ELF-1 (cell line): ENCODE data around the gene ARGLU1.
A peak's percentile ranks its signal among the peaks of the same experiment; 100 is the strongest.

Experiments
- DNase-seq: peaks from one replicate; pipeline ENCODE4 v3.0.0-alpha.2; 2016; ENCODE audit warnings: low read depth, low spot score

Gene ARGLU1

DNA sequence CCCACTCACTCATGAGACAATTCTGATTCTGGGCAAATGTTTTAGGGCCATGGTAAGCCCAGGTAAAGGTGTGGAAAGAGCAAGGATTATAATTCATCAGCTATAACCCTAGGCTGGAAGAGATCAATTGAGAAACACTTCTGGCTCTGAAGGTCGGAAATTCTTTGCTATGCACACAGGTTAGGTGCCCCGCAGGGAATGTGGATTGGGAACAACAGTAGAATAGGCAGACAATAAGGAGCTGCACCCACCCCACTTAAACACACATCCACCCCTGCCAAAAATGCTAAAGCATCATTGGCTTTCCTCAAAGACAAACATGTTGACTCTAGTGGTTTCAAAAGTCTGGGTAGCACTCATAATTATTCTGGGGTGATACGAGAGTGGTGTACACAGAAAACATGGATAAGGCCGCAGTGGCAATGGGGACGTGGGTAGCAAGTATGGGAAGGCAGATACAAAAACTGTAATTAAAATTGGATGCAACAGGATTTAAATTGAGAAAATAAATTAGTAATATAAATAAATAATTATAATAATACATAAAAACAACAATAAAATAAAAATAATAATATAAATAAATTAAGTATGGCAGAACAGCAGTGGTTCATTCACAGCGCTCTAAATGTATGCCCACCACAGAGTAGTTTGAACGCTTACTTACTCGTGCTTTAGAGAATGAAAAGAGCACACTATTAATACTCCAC lies 41.0 kb downstream of the ARGLU1 start:
- DNase-seq: peak; percentile 55

DNA sequence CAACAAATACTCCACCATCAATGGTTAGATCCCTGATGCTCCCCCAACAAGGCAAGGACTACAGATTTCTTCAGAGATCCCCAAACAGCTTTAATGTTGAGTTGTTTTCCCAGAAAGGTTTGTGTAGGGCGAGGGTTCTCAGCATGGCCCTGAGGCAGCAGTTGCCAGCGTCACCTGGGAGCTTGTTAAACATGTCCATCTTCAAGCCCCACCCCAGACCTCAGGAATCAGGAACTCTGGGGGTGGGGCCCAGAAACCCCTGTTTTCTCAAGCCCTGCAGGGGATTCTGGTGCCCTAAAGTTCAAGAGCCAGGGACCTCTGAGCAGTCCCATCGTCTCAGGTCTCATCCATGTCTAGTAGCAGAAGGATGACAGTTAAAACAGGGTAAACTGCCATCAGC lies 42.1 kb downstream of the ARGLU1 start:
- peak; percentile 66 for DNase-seq

DNA sequence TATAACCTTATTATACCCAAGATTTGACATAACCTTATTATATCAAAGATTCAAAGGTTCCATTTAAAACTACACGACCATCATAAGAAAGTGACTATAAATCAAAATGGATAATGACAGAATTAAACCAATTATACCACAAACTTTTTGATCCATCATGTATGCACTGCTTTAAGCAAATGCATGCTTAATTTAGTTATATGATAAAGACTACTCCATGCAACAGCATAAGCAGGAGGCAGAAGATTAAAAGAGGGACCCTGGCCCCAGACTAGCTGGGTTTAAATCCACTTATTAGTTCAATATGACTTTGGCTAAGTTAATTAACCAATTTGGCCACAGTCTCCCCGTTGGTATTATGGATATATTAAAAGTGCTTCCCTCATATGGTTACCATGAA lies 43.8 kb downstream of the ARGLU1 start:
- DNase-seq: no peak

DNA sequence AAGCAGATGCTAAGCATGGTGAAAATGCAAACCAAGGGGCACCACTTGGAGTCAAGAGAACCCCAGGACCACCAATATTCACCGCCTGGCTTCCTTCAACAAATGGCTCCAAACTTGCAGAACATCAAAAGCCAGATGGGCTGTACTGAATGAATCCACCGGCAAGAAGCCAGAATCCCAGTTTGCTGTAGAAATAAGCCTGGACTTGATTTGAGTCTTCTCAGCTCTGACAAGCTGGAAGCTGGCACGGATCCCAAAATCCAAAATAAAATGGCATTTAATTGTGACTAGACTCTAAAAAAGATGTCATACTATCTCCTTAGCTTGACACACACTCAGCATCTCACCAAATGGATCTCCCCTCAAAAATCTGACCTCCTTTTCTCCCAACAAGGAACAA lies 44.4 kb downstream of the ARGLU1 start:
- DNase-seq: no peak

DNA sequence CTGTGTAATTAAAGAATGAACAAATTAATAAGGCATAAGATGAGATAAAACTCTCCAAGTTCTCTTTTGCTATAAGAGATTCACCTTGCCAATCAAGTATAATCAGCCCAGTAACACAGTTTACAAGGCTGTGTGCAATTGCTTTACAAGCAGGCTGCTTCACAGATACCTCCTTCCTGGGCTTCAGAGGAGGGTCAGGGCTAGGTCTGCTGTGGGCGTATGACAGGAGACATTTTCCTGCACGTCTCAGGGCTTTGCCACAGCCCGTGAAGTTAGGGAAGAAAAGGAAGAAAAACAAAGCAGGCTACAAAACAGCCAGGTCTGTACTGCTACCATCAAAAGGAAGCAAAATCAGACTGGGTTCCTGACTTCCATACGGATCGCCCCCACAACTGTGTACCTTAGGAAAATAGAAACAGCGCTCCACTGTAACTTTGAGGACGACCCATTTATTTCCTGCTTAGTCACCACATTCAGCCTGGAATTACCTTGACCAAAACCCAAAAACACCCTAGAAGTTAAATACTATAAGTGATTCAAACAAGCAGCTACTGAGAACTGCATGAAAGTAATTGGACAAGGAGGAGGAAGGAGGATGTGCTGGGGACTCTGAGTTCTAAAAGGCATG lies 44.9 kb downstream of the ARGLU1 start:
- peak; percentile 33 for DNase-seq

DNA sequence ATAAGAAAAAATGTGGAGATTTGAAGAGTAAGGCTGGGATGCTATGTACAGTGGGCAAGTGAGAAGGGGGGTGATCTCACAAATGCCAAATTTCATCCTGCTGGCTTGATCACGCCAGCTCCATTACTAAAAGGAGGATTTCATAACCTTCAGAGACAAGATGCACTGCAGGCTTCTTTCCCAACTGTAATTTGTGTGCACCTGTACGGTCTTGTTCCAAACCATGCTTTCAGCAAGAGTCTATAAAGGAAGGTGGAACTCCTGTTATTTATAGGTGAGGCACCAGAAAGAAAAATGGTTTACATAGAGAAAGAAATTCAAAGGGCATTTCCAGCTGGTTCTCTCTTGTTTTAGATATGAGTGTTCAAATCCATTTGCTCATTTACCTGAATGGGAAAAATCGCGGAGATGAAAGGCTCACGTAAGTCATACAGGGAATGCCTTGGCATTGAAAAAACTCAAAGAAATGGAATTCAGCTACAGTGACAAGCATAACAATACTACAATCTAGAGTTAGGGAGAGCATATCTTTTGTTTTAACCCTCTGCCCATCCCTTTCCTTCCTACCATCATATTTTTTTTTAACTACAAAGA lies 45.7 kb downstream of the ARGLU1 start:
- DNase-seq: no peak

DNA sequence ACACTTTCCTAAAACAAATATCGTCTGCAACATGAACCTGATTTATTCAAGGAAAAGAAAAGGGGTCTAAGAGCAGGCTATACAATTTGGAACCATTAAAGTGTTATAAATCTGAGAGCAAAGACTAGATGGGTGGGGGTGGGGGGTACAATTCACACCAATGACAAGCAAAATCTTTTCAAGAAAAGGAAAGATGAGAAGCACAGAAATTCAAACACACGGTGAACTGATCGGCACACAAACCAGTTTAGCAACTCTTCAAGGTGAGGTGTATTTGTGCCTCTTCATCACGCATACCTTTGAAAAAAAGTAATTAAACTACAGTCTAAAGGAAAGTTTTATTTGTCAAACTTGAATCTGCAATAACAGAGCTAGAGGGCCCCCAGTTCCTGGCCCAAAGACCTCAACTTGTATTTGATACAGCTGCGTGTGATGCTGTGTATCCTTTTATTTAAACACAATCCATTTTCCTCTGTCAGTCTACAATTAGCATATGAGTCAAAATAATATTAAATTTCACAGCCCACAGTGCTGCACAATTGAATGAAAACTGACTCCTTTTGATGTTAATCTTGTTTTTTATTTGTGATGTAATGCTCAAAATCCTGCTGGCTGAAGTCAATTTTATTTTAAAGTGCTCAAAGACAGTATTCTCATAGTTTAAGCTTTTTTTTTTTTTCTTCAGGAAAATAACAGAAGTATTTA lies 46.7 kb downstream of the ARGLU1 start:
- DNase-seq: no peak

DNA sequence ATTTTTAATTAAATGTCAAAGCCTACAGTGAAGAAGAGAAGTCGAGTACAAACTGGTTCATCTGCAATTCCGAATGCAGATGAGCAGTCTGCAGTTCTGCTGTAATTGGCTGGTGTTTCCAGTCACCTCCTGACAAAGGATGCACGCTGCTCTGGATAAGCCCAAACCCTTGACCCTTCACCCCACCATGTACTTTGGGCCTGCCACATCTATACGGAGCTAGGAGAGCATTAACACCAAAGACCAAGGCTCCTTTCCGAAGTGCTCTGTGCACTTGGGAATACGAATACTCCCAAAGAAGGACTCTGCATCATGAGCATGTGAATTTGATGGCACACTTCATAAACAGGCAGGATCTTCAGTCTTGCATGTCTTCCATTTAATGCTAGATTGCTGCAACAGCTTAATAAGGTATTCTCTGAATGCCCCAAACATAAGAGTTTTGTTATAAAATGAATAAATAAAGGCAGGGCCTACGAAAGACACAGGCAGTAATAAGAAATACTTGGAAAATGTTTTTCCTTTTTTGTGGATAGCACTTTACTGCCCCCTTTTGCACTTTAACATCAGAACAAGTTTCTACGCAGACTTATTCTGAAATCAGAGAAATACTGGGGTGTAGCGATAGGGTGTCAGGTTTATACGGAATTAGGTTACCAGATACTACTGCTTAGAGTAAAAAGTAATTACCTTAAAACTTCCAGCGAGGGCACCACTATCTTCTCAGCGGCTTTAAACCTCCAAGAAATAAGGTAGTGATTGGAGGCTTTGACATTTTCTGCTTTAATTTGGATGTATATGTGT lies 47.5 kb downstream of the ARGLU1 start:
- peak; percentile 47 for DNase-seq

DNA sequence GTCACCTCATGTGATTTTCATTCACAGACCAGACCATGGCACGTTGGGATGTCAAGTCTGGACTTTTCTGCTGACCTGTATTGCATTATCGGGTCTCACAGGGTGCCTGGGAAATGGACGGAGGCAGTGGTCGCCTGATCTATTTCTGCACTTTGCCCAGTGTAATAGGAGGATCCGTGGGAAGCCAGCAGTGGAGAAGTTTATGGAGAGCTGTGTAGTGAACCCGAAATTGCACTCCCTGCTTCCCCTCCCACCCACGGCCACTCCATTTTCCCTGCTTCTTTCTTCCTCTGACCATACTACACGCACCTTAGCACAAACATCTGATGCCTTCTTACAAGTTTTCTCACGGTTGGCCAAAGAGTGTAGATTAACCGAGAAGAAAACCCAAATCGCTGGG lies 49.4 kb downstream of the ARGLU1 start:
- DNase-seq: no peak

DNA sequence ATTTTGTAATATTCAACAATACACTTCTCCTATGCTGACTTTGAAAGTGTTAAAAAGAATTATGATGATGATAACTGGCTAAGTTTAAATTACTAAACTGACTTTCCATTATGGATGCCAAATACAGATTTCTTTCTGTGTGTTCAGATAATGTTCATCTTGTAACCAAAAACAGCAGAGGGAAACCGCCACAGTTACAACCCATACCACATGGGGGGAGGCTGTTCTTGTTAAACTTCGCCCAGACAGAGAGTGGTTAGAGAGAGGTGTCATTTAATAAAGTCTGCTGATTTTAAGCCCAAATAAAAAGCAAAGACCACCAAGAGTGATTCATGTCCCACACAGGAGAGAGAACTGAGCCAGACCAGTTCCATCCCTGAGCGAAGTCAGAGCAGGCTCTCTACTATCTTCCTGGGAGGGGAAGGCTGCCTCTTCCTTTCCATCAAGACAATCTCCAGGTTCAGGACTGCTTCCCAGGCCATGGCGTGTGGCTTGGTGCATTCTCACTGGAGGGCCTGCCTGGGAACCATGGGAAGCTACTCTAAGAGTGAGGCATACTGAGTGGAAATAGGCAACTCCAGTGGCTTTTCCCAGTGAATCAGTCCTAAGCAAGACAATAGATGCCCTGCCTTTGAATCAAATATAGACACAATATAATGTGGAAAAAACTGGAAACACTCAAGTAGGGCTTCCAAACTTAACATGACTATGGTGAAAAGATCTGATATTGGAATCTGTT lies 50.7 kb downstream of the ARGLU1 start:
- DNase-seq: no peak

DNA sequence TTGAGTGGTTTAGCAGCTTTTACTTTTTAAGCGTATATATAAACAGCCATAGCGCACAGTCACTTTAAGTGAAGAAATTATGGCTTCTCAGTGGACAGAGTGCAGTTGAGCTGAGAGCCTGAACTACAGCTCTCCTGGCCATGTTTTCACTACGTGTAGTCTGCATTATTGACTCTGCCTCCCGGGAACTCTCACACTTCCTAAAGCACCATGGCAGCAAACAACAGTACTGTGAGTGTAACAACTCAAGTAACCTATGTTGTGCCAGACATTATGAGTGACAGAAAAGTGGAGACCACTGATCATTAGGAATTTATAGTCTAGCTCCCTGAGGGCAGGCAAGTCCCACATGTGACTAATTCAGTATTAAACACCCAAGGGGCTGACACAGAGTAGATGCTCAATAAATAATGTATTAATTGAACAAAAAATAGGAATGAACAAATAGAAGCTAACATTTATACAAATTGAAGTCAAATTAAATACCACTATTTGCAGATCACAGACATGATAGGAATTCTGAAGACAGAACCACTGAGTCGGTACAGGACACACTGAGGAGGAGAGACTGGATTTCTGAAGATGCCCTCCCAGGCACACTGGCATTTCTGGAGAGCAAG lies 52.2 kb downstream of the ARGLU1 start:
- DNase-seq: no peak

DNA sequence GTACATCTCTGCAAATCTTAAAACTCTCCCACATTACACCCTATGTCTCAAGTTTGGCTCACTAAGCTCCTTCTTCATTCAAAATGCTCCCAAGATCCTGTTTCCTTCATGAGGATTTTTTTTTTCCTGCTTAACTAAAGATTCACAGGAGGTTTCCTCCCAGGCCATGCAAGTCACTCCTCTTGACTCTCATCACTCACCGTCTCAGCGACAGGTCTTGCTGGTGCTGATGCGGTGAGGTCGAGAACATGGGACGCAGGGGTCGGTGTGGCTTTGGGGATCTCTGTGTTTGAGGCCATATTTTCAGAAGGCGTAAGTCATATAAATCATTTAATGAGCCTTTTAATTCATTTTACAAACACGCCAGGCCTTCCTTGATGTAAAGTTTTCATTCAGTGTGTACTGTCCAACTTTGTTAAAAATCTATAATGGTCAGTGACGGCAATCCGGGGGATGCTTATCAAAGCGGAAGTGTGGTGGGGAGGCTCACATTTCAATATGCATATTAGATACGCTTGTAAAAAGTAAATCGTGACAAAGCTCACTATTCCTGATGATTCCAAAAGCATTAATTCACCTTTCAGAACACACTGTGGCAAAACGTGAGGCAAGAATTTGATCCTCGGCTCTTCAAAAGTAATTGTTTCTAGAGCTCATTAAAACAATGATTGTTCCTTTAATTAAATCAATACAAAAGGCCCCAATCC lies 52.9 kb downstream of the ARGLU1 start:
- peak; percentile 59 for DNase-seq

DNA sequence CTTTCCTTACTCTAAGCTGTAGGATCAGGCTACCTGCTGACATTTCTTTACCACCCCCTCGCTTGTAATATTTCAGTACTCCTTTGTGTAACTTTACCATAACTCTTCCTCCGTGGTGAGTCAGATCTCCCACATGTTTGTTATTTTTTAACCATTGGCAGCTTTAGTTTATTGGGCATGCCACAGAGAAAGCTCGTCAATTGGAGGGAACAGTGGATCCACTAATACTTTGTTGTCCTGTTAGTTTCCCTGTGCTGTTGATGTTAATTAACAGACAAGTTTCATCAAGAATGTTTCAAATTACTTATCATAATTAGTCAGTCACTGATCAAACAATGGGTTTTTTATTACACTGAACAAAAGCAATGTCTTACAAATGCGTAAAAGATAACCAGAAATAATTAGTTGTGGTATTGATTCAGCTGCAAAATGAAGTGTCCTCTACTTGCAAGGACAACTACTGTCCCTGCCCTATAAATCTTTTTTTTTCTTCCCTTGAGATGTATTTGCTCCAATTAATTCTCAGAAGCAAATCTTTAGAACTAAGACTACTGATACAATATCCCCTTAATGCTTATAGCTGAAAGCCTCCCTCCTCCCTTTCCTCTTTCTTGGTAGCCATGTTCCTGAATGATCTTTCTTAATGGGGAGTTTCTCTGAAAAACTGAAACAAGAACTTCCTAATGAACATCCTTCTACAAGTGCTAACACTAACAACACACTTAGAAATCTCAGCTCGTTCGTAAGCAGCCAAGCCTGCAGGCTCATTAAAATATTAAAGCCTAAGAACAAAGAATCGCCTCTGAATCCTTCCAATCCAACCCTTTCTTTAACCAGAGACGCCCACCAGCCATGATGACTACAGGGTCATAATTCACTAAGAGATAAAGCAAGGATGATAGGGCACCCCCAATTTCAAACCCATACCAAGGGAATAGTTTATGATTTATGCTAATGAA lies 54.6 kb downstream of the ARGLU1 start:
- DNase-seq: no peak

DNA sequence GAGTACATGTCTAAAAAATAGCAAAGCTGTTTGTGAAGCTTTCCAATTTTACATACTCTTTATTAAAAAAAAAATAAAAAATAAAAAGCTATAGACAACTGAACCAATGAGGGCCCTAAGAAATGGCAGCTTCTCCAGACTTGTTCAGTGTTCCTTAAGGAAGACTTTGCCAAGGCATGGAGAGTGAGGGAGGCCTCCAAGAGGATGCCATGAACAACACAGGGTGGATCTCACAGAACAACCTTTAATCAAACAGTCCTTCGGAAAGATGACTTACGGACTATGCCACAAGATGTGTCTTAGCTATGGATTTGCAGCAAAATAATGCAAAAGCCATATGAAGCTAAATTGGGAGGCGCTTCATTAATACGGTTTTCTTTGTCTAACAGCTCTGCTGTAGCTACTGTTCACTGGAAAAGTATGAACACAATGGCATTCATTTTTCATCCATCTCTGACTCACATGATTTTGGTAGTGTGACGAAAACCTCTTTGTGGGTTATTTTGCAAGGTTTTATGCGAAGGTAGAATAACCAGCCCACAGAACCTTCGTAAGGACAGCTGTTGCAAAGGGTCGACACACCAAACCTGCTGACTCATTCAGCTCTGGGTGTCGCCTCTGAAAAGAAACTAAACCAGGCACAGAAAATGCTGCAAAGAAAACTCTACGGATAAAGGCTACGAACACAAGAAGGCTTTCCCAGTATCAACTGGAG lies 60.2 kb downstream of the ARGLU1 start:
- no peak for DNase-seq

DNA sequence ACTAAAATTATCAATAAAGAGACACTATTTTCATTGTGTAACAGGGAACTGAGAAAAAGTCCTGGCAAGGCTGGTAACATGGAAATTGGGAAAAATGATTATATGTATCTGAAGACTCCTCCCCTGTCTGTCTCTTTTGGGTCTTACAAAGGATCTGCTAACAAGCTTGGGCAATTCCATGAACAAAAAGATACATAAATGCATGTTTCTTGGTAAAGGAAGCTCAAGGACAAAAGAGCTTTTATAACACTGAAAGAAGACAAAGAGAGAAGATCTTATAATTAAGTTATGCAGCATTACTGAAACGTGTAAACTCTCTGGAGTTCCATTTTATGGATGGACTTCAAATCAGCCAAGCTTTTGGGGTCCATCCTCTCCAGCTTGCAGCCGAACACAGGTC lies 61.7 kb downstream of the ARGLU1 start:
- DNase-seq: no peak

DNA sequence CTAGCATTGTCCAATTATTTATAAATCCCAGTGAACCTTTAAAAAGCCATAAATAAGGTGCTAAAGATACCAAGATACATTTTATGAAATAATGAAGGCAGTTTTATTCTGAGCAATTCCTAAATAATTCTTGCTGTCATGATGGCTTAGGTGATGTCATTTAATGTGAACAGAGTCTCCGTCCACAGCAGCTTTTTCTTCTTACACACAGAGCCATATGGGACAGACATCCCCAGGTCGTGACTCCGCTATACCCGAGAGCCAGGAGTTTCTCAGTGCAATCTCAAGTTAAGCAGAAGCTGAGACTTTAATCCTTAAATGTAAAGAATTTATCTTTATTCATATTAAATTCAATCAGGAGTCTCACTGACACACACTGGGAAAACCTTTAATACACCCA lies 62.2 kb downstream of the ARGLU1 start:
- DNase-seq: no peak

DNA sequence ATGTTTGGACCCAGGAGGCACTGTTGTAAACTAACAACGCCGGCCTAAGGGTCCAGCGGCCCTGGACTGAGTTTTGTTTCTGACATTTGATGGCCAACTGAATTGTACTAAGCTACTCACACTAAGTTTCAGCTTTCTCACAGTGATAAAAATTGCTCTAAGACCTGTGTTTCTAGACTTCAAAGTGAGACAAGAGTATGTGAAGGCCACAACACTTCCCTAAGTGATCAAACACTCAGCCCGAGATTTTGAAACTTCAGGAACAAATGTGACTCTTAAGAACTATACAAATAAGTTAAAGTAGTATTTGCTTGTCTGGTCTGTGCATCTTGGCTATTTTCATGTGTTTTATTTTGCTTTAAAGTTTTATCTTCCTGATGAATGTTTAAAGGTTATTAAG lies 62.6 kb downstream of the ARGLU1 start:
- DNase-seq: no peak
